MM.1S (cell line): ENCODE data around the gene ACAD9.

Source experiments
- DNase-seq: peaks from one replicate; pipeline ENCODE4 v3.0.0-alpha.2; 2015
- H2AFZ ChIP-seq: fragments of 300-600 bp; sonication (generic); 2 replicates; pipeline ENCODE4 v1.6.0; 2016; ENCODE audit warnings: antibody characterized with exemption, low read length
- H3F3A ChIP-seq: fragments of 300-600 bp; sonication (generic); 2 replicates; pipeline ENCODE4 v1.6.1; 2016; ENCODE audit warnings: mild to moderate bottlenecking, antibody characterized with exemption, low read length, moderate library complexity, mixed read lengths; ENCODE audit not compliant: insufficient read depth
- H3K27ac ChIP-seq: fragments of 300-600 bp; sonication (generic); 2 replicates; pipeline ENCODE4 v1.5.1; 2016; ENCODE audit warnings: mild to moderate bottlenecking, low read length
- H3K27me3 ChIP-seq: fragments of 300-600 bp; sonication (generic); replicated peaks from 2 replicates; pipeline ENCODE4 v1.6.0; 2016; ENCODE audit warnings: low read length; ENCODE audit not compliant: insufficient read depth
- H3K36me3 ChIP-seq: fragments of 300-600 bp; sonication (generic); replicated peaks from 2 replicates; pipeline ENCODE4 v1.6.1; 2016; ENCODE audit warnings: mild to moderate bottlenecking, low read length, mixed read lengths; ENCODE audit not compliant: insufficient read depth
- H3K4me1 ChIP-seq: fragments of 300-600 bp; sonication (generic); 2 replicates; pipeline ENCODE4 v1.6.1; 2016; ENCODE audit warnings: low read length, mixed read lengths
- H3K4me2 ChIP-seq: fragments of 300-600 bp; sonication (generic); 2 replicates; pipeline ENCODE4 v1.6.0; 2016; ENCODE audit warnings: low read depth, low read length
- H3K4me3 ChIP-seq: fragments of 300-600 bp; sonication (generic); 2 replicates; pipeline ENCODE4 v1.5.1; 2016; ENCODE audit warnings: low read length, mixed read lengths
- H3K79me2 ChIP-seq: fragments of 300-600 bp; sonication (generic); 2 replicates; pipeline ENCODE4 v1.6.1; 2016; ENCODE audit warnings: mixed run types, low read length, mixed read lengths
- H3K9ac ChIP-seq: fragments of 300-600 bp; sonication (generic); 2 replicates; pipeline ENCODE4 v1.6.1; 2016; ENCODE audit warnings: low read length, mixed read lengths
- H3K9me2 ChIP-seq: fragments of 300-600 bp; sonication (generic); replicated peaks from 2 replicates; pipeline ENCODE4 v1.6.1; 2016; ENCODE audit warnings: mild to moderate bottlenecking, low read length, mixed read lengths; ENCODE audit not compliant: insufficient read depth
- H3K9me3 ChIP-seq: fragments of 300-600 bp; sonication (generic); replicated peaks from 2 replicates; pipeline ENCODE4 v1.6.1; 2016; ENCODE audit warnings: mild to moderate bottlenecking, low read length, mixed read lengths; ENCODE audit not compliant: insufficient read depth
- H4K20me1 ChIP-seq: fragments of 300-600 bp; sonication (generic); 2 replicates; pipeline ENCODE4 v1.6.1; 2016; ENCODE audit warnings: mild to moderate bottlenecking, low read length, moderate library complexity, mixed read lengths; ENCODE audit not compliant: insufficient read depth
- EZH2 ChIP-seq: fragments of 300-600 bp; sonication (generic); optimal IDR thresholded peaks from 2 replicates; pipeline ENCODE3; 2017; ENCODE audit warnings: low read depth, mild to moderate bottlenecking, antibody characterized with exemption, low read length, mixed read lengths
- EZH2phosphoT487 ChIP-seq: fragments of 300-600 bp; sonication (generic); IDR thresholded peaks from 2 replicates; pipeline ENCODE4 v1.6.1; 2018; ENCODE audit warnings: antibody characterized with exemption, low read length
- TF ChIP-seq, protein P1 (sequence below): fragments of 300-600 bp; sonication (generic); IDR thresholded peaks from 2 replicates; pipeline ENCODE4 v1.5.1; 2016; ENCODE audit warnings: antibody characterized with exemption, low read length, mixed read lengths

ACAD9 gene

DNA sequence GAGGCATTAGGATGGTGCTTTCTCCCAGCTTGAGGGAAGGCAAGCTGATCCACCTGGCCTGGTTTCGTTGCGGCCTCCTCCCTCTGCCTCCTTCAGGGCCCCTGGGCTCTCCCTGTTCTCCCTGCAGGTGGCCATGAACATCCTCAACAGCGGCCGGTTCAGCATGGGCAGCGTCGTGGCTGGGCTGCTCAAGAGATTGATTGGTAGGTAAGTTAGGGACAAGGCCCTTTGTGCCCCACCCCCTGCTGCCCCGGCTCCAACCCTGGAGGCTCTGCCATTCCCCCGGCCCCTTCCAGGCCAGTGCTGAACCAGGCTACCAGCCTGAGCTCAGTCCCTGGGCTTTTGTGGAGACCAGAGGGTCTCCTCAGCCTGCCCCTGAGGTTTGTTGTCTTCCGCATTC, 23.0 kb downstream of the ACAD9 start:
- Histone ChIP-seq H3K27ac (no peak overlapping the region), H3K9me2 (no peaks in the 10 kb centered on the region), H2AFZ (no peak overlapping the region), H3K9ac (no peak overlapping the region), H4K20me1 (no peaks in the 10 kb centered on the region), H3K36me3 (peaks cover 3% of the 10 kb centered on the region; the same call in 1 of the 2 replicates), H3K4me1 (no peaks in the 10 kb centered on the region), H3K4me3 (no peak overlapping the region), H3K27me3 (no peaks in the 10 kb centered on the region), H3F3A (no peaks in the 10 kb centered on the region), H3K4me2 (no peak overlapping the region), H3K9me3 (no peaks in the 10 kb centered on the region), H3K79me2 (no peaks in the 10 kb centered on the region)
- DNase-seq: no peak
- TF ChIP-seq, protein P1, sequence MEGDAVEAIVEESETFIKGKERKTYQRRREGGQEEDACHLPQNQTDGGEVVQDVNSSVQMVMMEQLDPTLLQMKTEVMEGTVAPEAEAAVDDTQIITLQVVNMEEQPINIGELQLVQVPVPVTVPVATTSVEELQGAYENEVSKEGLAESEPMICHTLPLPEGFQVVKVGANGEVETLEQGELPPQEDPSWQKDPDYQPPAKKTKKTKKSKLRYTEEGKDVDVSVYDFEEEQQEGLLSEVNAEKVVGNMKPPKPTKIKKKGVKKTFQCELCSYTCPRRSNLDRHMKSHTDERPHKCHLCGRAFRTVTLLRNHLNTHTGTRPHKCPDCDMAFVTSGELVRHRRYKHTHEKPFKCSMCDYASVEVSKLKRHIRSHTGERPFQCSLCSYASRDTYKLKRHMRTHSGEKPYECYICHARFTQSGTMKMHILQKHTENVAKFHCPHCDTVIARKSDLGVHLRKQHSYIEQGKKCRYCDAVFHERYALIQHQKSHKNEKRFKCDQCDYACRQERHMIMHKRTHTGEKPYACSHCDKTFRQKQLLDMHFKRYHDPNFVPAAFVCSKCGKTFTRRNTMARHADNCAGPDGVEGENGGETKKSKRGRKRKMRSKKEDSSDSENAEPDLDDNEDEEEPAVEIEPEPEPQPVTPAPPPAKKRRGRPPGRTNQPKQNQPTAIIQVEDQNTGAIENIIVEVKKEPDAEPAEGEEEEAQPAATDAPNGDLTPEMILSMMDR: no peak
- TF ChIP-seq EZH2 (no peak), EZH2phosphoT487 (no peak)

DNA sequence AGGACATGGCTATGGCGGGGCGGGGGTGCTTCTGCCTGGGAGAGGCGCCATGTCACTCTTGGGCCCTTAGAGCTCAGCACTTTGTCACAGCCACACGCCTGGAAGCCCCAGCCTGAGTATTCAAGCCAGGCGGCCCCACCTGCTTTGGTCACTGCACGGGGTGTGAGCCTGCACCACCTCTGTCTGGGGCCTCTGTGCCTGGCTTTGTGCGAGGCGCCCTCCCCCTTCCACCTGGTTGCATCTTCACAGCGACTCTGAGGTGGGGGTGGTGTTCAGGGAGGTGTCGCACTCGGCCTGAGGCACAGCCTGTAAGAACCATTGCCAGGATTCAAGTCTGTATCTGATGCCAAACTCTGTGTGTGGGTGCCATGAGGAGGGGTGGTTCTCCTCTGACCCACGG, 24.1 kb downstream of the ACAD9 start:
- no peaks in the 10 kb centered on the region for H3F3A ChIP-seq
- no peak overlapping the region for H3K4me3 ChIP-seq
- H3K9me2 ChIP-seq: no peaks in the 10 kb centered on the region
- no peak overlapping the region for H3K27ac ChIP-seq
- H3K79me2 ChIP-seq: no peaks in the 10 kb centered on the region
- TF ChIP-seq EZH2phosphoT487 (no peak), EZH2 (no peak)
- TF ChIP-seq, protein P1: no peak
- H2AFZ ChIP-seq: no peak overlapping the region
- no peak overlapping the region for H3K9ac ChIP-seq
- H3K36me3 ChIP-seq: peaks cover 3% of the 10 kb centered on the region; the same call in 1 of the 2 replicates
- H3K9me3 ChIP-seq: no peaks in the 10 kb centered on the region
- no peaks in the 10 kb centered on the region for H3K27me3 ChIP-seq
- no peak overlapping the region for H3K4me2 ChIP-seq
- H4K20me1 ChIP-seq: no peaks in the 10 kb centered on the region
- DNase-seq: no peak
- H3K4me1 ChIP-seq: no peaks in the 10 kb centered on the region

DNA sequence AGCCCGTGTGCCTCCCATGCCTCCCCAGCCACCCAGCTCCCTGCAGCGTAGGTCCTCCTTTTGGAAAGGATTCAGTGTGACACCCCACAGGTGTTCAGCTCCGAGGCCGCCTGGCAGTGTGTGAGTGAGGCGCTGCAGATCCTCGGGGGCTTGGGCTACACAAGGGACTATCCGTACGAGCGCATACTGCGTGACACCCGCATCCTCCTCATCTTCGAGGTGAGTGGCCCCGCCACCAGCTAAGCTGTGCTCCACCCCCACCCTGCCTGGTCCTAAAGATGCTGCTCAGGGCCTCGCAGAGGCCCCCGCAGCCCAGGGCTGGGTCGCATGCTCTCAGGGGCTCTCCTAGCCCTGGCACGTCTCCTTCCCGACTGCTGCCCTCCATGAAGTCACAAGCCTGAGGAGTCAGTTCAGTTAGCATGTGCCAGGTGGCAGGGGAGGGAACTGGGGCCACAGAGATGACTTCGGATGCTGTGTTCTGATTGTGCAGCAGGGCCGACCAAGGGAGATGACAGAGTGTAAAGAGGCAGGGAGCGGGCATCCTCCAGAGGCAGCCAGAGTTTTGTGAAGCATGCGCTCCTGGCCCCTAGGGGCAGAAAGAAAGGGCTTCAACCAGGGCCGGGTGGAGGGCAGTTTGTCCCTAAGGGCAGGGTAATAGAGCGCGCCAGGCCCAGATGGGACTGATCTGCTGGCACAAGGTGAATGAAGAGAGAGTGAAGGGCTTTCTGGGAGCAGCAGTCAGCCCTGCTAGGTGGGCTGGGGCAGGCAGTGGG, 26.8 kb downstream of the ACAD9 start:
- no peak overlapping the region for H3K4me3 ChIP-seq
- no peak for TF ChIP-seq EZH2
- no peaks in the 10 kb centered on the region for H4K20me1 ChIP-seq
- no peaks in the 10 kb centered on the region for H3K4me1 ChIP-seq
- H3K9ac ChIP-seq: no peak overlapping the region
- H3K9me3 ChIP-seq: no peaks in the 10 kb centered on the region
- no peaks in the 10 kb centered on the region for H3F3A ChIP-seq
- no peaks in the 10 kb centered on the region for H3K9me2 ChIP-seq
- DNase-seq: no peak
- H3K27ac ChIP-seq: no peak overlapping the region
- no peak overlapping the region for H2AFZ ChIP-seq
- no peak overlapping the region for H3K4me2 ChIP-seq
- H3K27me3 ChIP-seq: no peaks in the 10 kb centered on the region
- peaks cover 3% of the 10 kb centered on the region; the same call in 1 of the 2 replicates for H3K36me3 ChIP-seq
- H3K79me2 ChIP-seq: no peaks in the 10 kb centered on the region
